Lower lobe of right lung (tissue), 2 donors: ENCODE data around the gene TMEM63A. TPM values are rescaled to one million over a fixed set of nuclear protein-coding genes. Genes with fewer than 3 reads are reported as not detected.
A peak's percentile ranks its signal among the peaks of the same experiment; 100 is the strongest.

Experiments
- ATAC-seq, 2 donors: fragments of 200-7000 bp; cut with Tn5 transposase; one replicate each; pipeline ENCODE4 v1.9.1; 2020 to 2022; ENCODE audit warnings: mild to moderate bottlenecking in 2 of 2, moderate library complexity in 2 of 2
- DNase-seq: peaks from one replicate; pipeline ENCODE4 v3.0.0-alpha.2; 2020
- H3K27ac ChIP-seq: fragments of 200-600 bp; one replicate; pipeline ENCODE4 v1.8.0; 2022
- H3K27me3 ChIP-seq: fragments of 200-600 bp; one replicate; pipeline ENCODE4 v1.8.0; 2022; ENCODE audit warnings: low read depth
- H3K36me3 ChIP-seq: fragments of 200-600 bp; one replicate; pipeline ENCODE4 v1.8.0; 2022; ENCODE audit warnings: mild to moderate bottlenecking
- H3K4me1 ChIP-seq: fragments of 200-600 bp; one replicate; pipeline ENCODE4 v1.8.0; 2022
- H3K4me3 ChIP-seq: fragments of 200-600 bp; one replicate; pipeline ENCODE4 v1.8.0; 2022; ENCODE audit warnings: mild to moderate bottlenecking
- H3K9me3 ChIP-seq: fragments of 200-600 bp; one replicate; pipeline ENCODE4 v1.8.0; 2022
- CTCF ChIP-seq: fragments of 200-600 bp; IDR thresholded peaks from one replicate; pipeline ENCODE4 v1.8.0; 2022; ENCODE audit warnings: antibody characterized with exemption, mild to moderate bottlenecking
- intact Hi-C: fragments of 100-400 bp; cut with DNase I; formaldehyde crosslinking; loops from one replicate; pipeline ENCODE4 v1.11.0; 2022
- total RNA-seq: library from RNA; stranded (reverse); fragmentation: NEBNext Ultra II Directional; extraction: Animal tissue kit (Norgen Biotek cat#: 25700); gene quantifications from one replicate; pipeline ENCODE4 v1.2.1, GENCODE V29; 2021
- donor health status: DM: no; HTN: yes; CAD: no; lungs with severe emphysema.

The TMEM63A gene
- total RNA-seq, 1 donor from 2014 or later, result 141 TPM

- Histone ChIP-seq H3K27ac (no peak overlapping the region), H3K4me1 (peaks cover 36% of the 10 kb centered on the region), H3K36me3 (peaks cover 97% of the 10 kb centered on the region), H3K4me3 (no peak overlapping the region), H3K9me3 (no peaks in the 10 kb centered on the region), H3K27me3 (no peaks in the 10 kb centered on the region)
- intact Hi-C loops, result no loop called here
- DNase-seq (no peak), ATAC-seq (peak; percentile 4 to 26)
- no peak for TF ChIP-seq CTCF
Measured at GRCh38 chr1:225851805-225852204, 30.4 kb downstream of the TMEM63A start.

GRCh38 chr1:225850370-225850769, 31.8 kb downstream of the TMEM63A start:
- peaks cover 99% of the 10 kb centered on the region for H3K36me3 ChIP-seq
- no peak overlapping the region for H3K4me3 ChIP-seq
- TF ChIP-seq CTCF, result no peak
- H3K27ac ChIP-seq, result no peak overlapping the region
- DNase-seq (no peak), ATAC-seq (no peak)
- no peaks in the 10 kb centered on the region for H3K9me3 ChIP-seq
- H3K27me3 ChIP-seq, result no peaks in the 10 kb centered on the region
- H3K4me1 ChIP-seq, result peaks cover 26% of the 10 kb centered on the region
- intact Hi-C loops, result no loop called here

GRCh38 chr1:225849925-225850324, 32.3 kb downstream of the TMEM63A start:
- intact Hi-C loops, result no loop called here
- no peak overlapping the region for H3K4me3 ChIP-seq
- no peaks in the 10 kb centered on the region for H3K27me3 ChIP-seq
- peaks cover 99% of the 10 kb centered on the region for H3K36me3 ChIP-seq
- H3K4me1 ChIP-seq, result peaks cover 25% of the 10 kb centered on the region
- no peaks in the 10 kb centered on the region for H3K9me3 ChIP-seq
- ATAC-seq, result no peak
- H3K27ac ChIP-seq, result peak overlapping the region; percentile 31
- no peak for TF ChIP-seq CTCF
- no peak for DNase-seq

GRCh38 chr1:225848030-225848955, 33.9 kb downstream of the TMEM63A start:
- Histone ChIP-seq H3K4me3 (no peak overlapping the region), H3K27ac (no peak overlapping the region), H3K27me3 (no peaks in the 10 kb centered on the region), H3K36me3 (peaks cover 99% of the 10 kb centered on the region), H3K9me3 (no peaks in the 10 kb centered on the region), H3K4me1 (peaks cover 25% of the 10 kb centered on the region)
- intact Hi-C loops, result no loop called here
- no peak for DNase-seq
- ATAC-seq, result no peak
- no peak for TF ChIP-seq CTCF

GRCh38 chr1:225847610-225848009, 34.6 kb downstream of the TMEM63A start:
- no peak for ATAC-seq
- peaks cover 99% of the 10 kb centered on the region for H3K36me3 ChIP-seq
- H3K9me3 ChIP-seq, result no peaks in the 10 kb centered on the region
- no peak overlapping the region for H3K27ac ChIP-seq
- no peak overlapping the region for H3K4me3 ChIP-seq
- TF ChIP-seq CTCF, result no peak
- no peak for DNase-seq
- peaks cover 24% of the 10 kb centered on the region for H3K4me1 ChIP-seq
- H3K27me3 ChIP-seq, result no peaks in the 10 kb centered on the region
- intact Hi-C loops, result no loop called here
